Measurements from ENCODE around the gene P2RX5. TPM values are rescaled to one million over a fixed set of nuclear protein-coding genes. Genes with fewer than 3 reads are reported as not detected.

Gene P2RX5
- total RNA-seq, 1 donor from 2014 or later = 6.0 TPM

- no peaks in the 10 kb centered on the region for H3K27me3 ChIP-seq (ENCODE audit: control insufficient read depth, insufficient read depth, low read length)
- DNase-seq (ENCODE audit: low read depth) = no peak
- no peak for TF ChIP-seq CTCF (IDR thresholded peaks at IDR 0.05; ENCODE audit: insufficient read depth, low read length, poor library complexity, severe bottlenecking)
These were observed 39.0 kb downstream of the P2RX5 start for GRCh38 chr17:3656755-3657587.

DNA sequence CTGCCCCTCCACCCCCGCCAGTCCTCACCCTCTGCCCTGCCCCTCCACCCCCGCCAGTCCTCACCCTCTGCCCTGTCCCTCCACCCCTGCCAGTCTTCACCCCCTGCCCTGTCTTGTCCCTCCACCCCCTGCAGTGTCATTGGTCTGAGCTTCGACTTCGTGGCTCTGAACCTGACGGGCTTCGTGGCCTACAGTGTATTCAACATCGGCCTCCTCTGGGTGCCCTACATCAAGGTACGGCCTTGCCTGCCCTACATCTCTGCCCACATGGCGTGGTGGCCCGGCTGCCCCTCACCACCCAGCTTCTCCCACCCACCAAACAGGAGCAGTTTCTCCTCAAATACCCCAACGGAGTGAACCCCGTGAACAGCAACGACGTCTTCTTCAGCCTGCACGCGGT is 39.6 kb downstream of the P2RX5 start:
- no peak for DNase-seq (ENCODE audit: low read depth)
- no peaks in the 10 kb centered on the region for H3K36me3 ChIP-seq (ENCODE audit: control insufficient read depth, insufficient read depth, low read length)
- no peak overlapping the region for H3K4me3 ChIP-seq (ENCODE audit: low read depth, low read length)
- TF ChIP-seq CTCF (IDR thresholded peaks at IDR 0.05; ENCODE audit: insufficient read depth, low read length, poor library complexity, severe bottlenecking) = no peak
- no peaks in the 10 kb centered on the region for H3K27me3 ChIP-seq (ENCODE audit: control insufficient read depth, insufficient read depth, low read length)

More at GRCh38 chr17:3656755-3657587, 39.0 kb downstream of the P2RX5 start:
- Histone ChIP-seq H3K36me3 (ENCODE audit: control insufficient read depth, insufficient read depth, low read length) (no peaks in the 10 kb centered on the region), H3K4me3 (ENCODE audit: low read depth, low read length) (no peak overlapping the region)

DNA sequence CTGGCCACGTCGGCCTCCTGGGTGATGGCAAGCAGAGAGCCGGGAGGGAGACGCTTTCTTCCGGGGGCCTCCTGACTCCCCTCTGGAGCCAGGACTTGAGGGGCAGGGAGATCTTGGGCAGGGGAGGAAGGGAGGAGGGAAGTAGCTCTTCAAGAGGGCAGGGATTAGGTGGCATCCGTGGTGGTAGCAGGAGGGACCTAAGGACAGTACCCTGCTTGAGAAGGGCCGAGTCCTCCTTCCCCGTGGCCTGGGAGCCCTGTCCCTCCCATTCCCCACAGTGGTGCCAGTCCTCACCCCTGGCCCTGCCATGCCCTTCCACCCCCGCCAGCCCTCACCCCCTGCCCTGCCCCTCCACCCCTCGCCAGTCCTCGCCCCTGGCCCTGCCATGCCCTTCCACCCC is 40.2 kb downstream of the P2RX5 start:
- no peak for DNase-seq (ENCODE audit: low read depth)
- no peaks in the 10 kb centered on the region for H3K36me3 ChIP-seq (ENCODE audit: control insufficient read depth, insufficient read depth, low read length)
- no peak overlapping the region for H3K4me3 ChIP-seq (ENCODE audit: low read depth, low read length)
- TF ChIP-seq CTCF (IDR thresholded peaks at IDR 0.05; ENCODE audit: insufficient read depth, low read length, poor library complexity, severe bottlenecking) = no peak
- H3K27me3 ChIP-seq (ENCODE audit: control insufficient read depth, insufficient read depth, low read length) = no peaks in the 10 kb centered on the region

DNA sequence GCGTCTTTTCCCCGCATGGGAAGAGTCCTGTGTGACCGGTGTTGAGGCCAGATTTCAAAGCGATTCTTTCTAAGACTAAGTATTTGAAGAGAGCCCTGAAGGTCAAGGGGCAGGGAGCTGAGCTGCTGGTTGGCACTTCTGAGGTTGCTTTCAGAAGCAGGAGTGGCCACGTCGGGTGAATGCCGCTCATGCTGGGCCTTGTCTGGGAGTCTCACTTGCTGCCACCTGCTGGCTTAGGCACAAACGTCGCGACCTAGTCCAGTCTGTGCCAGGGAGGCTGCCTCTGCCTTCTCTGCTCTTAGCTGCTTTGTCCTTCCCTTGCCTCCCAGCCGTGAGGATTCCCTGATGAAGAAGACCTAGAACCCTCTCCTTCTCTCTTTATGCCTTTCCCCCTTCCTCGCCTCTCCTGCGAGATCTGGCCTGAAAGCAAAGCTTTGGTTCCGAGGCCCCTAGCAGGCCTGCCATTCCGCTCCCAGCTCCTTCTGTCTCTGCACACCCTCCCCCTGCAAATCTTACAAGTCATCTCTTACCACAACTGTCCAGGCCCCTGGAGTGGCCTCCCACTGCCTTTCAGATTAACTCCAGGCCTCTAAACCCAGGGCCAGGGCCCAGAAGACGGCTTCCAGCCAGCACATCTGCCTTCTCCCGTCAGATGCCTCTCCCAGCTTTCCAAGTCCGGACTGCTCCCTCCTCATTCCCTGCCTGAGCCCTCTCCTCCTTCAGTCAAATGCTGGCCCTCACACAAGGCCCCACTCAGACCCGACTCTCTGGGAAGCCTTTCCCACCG is 48.0 kb downstream of the P2RX5 start:
- Histone ChIP-seq H3K4me3 (ENCODE audit: low read depth, low read length) (no peak overlapping the region), H3K36me3 (ENCODE audit: control insufficient read depth, insufficient read depth, low read length) (no peaks in the 10 kb centered on the region), H3K27me3 (ENCODE audit: control insufficient read depth, insufficient read depth, low read length) (no peaks in the 10 kb centered on the region)
- TF ChIP-seq CTCF (IDR thresholded peaks at IDR 0.05; ENCODE audit: insufficient read depth, low read length, poor library complexity, severe bottlenecking) = peak; percentile 76
- DNase-seq (ENCODE audit: low read depth) = no peak

GRCh38 chr17:3647251-3647650 is 48.7 kb downstream of the P2RX5 start:
- no peak overlapping the region for H3K4me3 ChIP-seq (ENCODE audit: low read depth, low read length)
- TF ChIP-seq CTCF (IDR thresholded peaks at IDR 0.05; ENCODE audit: insufficient read depth, low read length, poor library complexity, severe bottlenecking) = no peak
- no peaks in the 10 kb centered on the region for H3K36me3 ChIP-seq (ENCODE audit: control insufficient read depth, insufficient read depth, low read length)
- no peaks in the 10 kb centered on the region for H3K27me3 ChIP-seq (ENCODE audit: control insufficient read depth, insufficient read depth, low read length)
- DNase-seq (ENCODE audit: low read depth) = no peak
